ENCODE data around the gene ZNF502. TPM values are rescaled to one million over a fixed set of nuclear protein-coding genes. Genes with fewer than 3 reads are reported as not detected.

Gene ZNF502
- total and polyA plus RNA-seq, 9 donors: 4.1 to 11.2 (median 7.8) TPM

- WGBS, 3 donors: 94 to 98% (median 96%) methylated on average over 1 of the region's 1 CpG
- intact Hi-C loops (cut with DNase I): no loop called here
- no peak for DNase-seq
- Histone ChIP-seq H3K36me3 (no peaks in the 10 kb centered on the region), H3K9me3 (peaks cover 0 to 4% of the 10 kb centered on the region in 2 donors), H3K27me3 (no peaks in the 10 kb centered on the region), H3K4me3 (no peak overlapping the region), H3K27ac (no peak overlapping the region), H3K4me1 (ENCODE audit: insufficient read depth) (no peaks in the 10 kb centered on the region)
- TF ChIP-seq CTCF (IDR thresholded peaks at IDR 0.05): no peak
- no peak for TF ChIP-seq POLR2A (IDR thresholded peaks at IDR 0.05)
- TF ChIP-seq EP300 (IDR thresholded peaks at IDR 0.05): no peak
Measured at GRCh38 chr3:44772099-44772442, 59.6 kb downstream of the ZNF502 start.

Other genes with a start within 250 kb of the ZNF502 start
- 10 to 100 TPM in 5 of 7 donors, 1 to 10 TPM in 2; 5.2 to 30.3 (median 25.9) TPM for gene ZNF445, start 235.0 kb upstream of the ZNF502 start, total RNA-seq
- 10 to 100 TPM in 1 of 2 donors, 1 to 10 TPM in 1; 6.7 to 11.6 TPM for gene ZNF445, start 235.0 kb upstream of the ZNF502 start, polyA plus RNA-seq
- gene ZKSCAN7, start 157.5 kb upstream of the ZNF502 start, total RNA-seq: 10 to 100 TPM in 2 of 7 donors, 1 to 10 TPM in 5; 5.5 to 10.7 (median 7.7) TPM
- gene ZKSCAN7, start 157.5 kb upstream of the ZNF502 start, polyA plus RNA-seq: 1 to 10 TPM; 4.9 to 7.8 TPM
- 10 to 100 TPM in 5 of 7 donors, 1 to 10 TPM in 2; 4.6 to 18.4 (median 12.5) TPM for gene ZNF660, start 127.7 kb upstream of the ZNF502 start, total RNA-seq
- gene ZNF660, start 127.7 kb upstream of the ZNF502 start, polyA plus RNA-seq: 1 to 10 TPM; 4.5 to 6.7 TPM
- gene ZNF197, start 87.6 kb upstream of the ZNF502 start, total RNA-seq: 10 to 100 TPM; 15.1 to 27.0 (median 20.3) TPM
- gene ZNF197, start 87.6 kb upstream of the ZNF502 start, polyA plus RNA-seq: 10 to 100 TPM; 11.3 to 11.8 TPM
- 10 to 100 TPM in 1 of 7 donors, 1 to 10 TPM in 6; 4.4 to 14.2 (median 7.2) TPM for gene ZNF35, start 63.9 kb upstream of the ZNF502 start, total RNA-seq
- 1 to 10 TPM; 2.7 to 5.4 TPM for gene ZNF35, start 63.9 kb upstream of the ZNF502 start, polyA plus RNA-seq
- 1 to 10 TPM; 2.0 to 9.0 (median 5.8) TPM for gene ZNF501, start 17.0 kb downstream of the ZNF502 start, total RNA-seq
- 1 to 10 TPM; 3.3 to 3.4 TPM for gene ZNF501, start 17.0 kb downstream of the ZNF502 start, polyA plus RNA-seq
- 10 to 100 TPM; 23.7 to 55.4 (median 37.3) TPM for gene KIAA1143, start 49.0 kb downstream of the ZNF502 start, total RNA-seq
- gene KIAA1143, start 49.0 kb downstream of the ZNF502 start, polyA plus RNA-seq: 10 to 100 TPM; 22.4 to 44.6 TPM
- gene KIF15, start 49.1 kb downstream of the ZNF502 start, total RNA-seq: under 1 TPM in 6 of 7 donors, not detected in 1; 0.15 to 0.99 (median 0.37) TPM
- gene KIF15, start 49.1 kb downstream of the ZNF502 start, polyA plus RNA-seq: under 1 TPM; 0.31 to 0.35 TPM
- gene TMEM42, start 149.3 kb downstream of the ZNF502 start, total RNA-seq: 10 to 100 TPM; 11.2 to 24.0 (median 14.6) TPM
- gene TMEM42, start 149.3 kb downstream of the ZNF502 start, polyA plus RNA-seq: 10 to 100 TPM; 11.8 to 27.5 TPM
- gene TGM4, start 161.9 kb downstream of the ZNF502 start, total RNA-seq: not detected
- not detected for gene TGM4, start 161.9 kb downstream of the ZNF502 start, polyA plus RNA-seq